LNCaP clone FGC (cell line): Measurements from ENCODE around the gene ATXN1.

ENCODE experiments used
- DNase-seq: peaks from one replicate; pipeline ENCODE4 v3.0.0-alpha.2; 2011; ENCODE audit warnings: low read depth
- H3K4me3 ChIP-seq: 2 replicates; pipeline ENCODE4 v1.5.1; 2011; ENCODE audit warnings: mild to moderate bottlenecking, low read depth, low read length, control low read depth
- CTCF ChIP-seq: IDR thresholded peaks from 2 replicates; pipeline ENCODE4 v1.5.1; 2012; ENCODE audit warnings: mild to moderate bottlenecking; ENCODE audit not compliant: control insufficient read depth, insufficient read depth; ENCODE audit errors: extremely low read depth

ATXN1 gene

GRCh38 chr6:16755544-16755943 lies 5.7 kb downstream of the ATXN1 start:
- DNase-seq = no peak
- no peak for TF ChIP-seq CTCF

GRCh38 chr6:16754876-16755275 lies 6.4 kb downstream of the ATXN1 start:
- peak; percentile 95 for DNase-seq

More at GRCh38 chr6:16755544-16755943, 5.7 kb downstream of the ATXN1 start:
- no peak overlapping the region for H3K4me3 ChIP-seq

GRCh38 chr6:16754274-16754673 lies 7.0 kb downstream of the ATXN1 start:
- H3K4me3 ChIP-seq = no peak overlapping the region
- no peak for TF ChIP-seq CTCF
- DNase-seq = no peak

More at GRCh38 chr6:16754876-16755275, 6.4 kb downstream of the ATXN1 start:
- no peak for TF ChIP-seq CTCF
- no peak overlapping the region for H3K4me3 ChIP-seq

- no peak for DNase-seq
- no peak for TF ChIP-seq CTCF
- no peak overlapping the region for H3K4me3 ChIP-seq
Measured at GRCh38 chr6:16753341-16753740, 7.9 kb downstream of the ATXN1 start.

GRCh38 chr6:16752206-16752866 lies 8.9 kb downstream of the ATXN1 start:
- TF ChIP-seq CTCF = no peak
- no peak overlapping the region for H3K4me3 ChIP-seq
- no peak for DNase-seq

- no peak for TF ChIP-seq CTCF
- DNase-seq = no peak
- no peak overlapping the region for H3K4me3 ChIP-seq
Measured at GRCh38 chr6:16751251-16751946, 9.9 kb downstream of the ATXN1 start.
